IMR-90 (cell line): Measurements from ENCODE around the gene NEURL1B. TPM values are rescaled to one million over a fixed set of nuclear protein-coding genes. Genes with fewer than 3 reads are reported as not detected.
A peak's percentile ranks its signal among the peaks of the same experiment; 100 is the strongest.

Source experiments
- ATAC-seq: fragments of 200-7000 bp; cut with Tn5 transposase; 2 replicates; pipeline ENCODE4 v1.9.1; 2020; ENCODE audit warnings: low read depth, mild to moderate bottlenecking, moderate library complexity
- BruUV-seq: library from RNA; stranded (reverse); fragments of 400-500 nt; replicated peaks from 2 replicates; lab custom pipeline; 2021; lab: Mats Ljungman, UMichigan
- CTCF ChIA-PET: fragments of 300-600 bp; formaldehyde crosslinking; extraction: SDS; loops from one replicate; lab custom pipeline; 2021; ENCODE audit warnings: antibody characterized with exemption; lab: Yijun Ruan, JAX
- POLR2A ChIA-PET: fragments of 300-600 bp; sonication (Branson Sonifier 250); formaldehyde crosslinking; loops from one replicate; lab custom pipeline; 2022; ENCODE audit warnings: antibody characterized with exemption; ENCODE audit not compliant: unreplicated experiment; lab: Charles Lee
- DNase-seq: peaks from one replicate; pipeline ENCODE4 v3.0.0; 2013
- H2AFZ ChIP-seq: replicated peaks from 2 replicates; pipeline ENCODE3; 2013; ENCODE audit warnings: low read length, mild to moderate bottlenecking; ENCODE audit not compliant: poor library complexity
- H2AK5ac ChIP-seq: 2 replicates; pipeline ENCODE4 v1.6.1; 2013; ENCODE audit warnings: low read depth, low read length, inconsistent platforms
- H2AK9ac ChIP-seq: replicated peaks from 2 replicates; pipeline ENCODE3; 2013; ENCODE audit warnings: mild to moderate bottlenecking, low read depth, low read length, moderate library complexity; ENCODE audit not compliant: poor library complexity
- H2BK120ac ChIP-seq: 2 replicates; pipeline ENCODE4 v1.6.1; 2013; ENCODE audit warnings: low read depth, low read length, inconsistent platforms
- H2BK15ac ChIP-seq: 3 replicates; pipeline ENCODE4 v1.6.1; 2013; ENCODE audit warnings: low read depth, low read length, inconsistent platforms
- H2BK20ac ChIP-seq: 2 replicates; pipeline ENCODE4 v1.6.1; 2013; ENCODE audit warnings: low read depth, mild to moderate bottlenecking, inconsistent platforms, low read length, moderate library complexity
- H2BK5ac ChIP-seq: 2 replicates; pipeline ENCODE4 v1.6.1; 2013; ENCODE audit warnings: mild to moderate bottlenecking, low read depth, low read length, inconsistent platforms; ENCODE audit not compliant: poor library complexity, severe bottlenecking
- H3K14ac ChIP-seq: replicated peaks from 2 replicates; pipeline ENCODE4 v1.6.1; 2013; ENCODE audit warnings: low read depth, low read length, inconsistent platforms
- H3K18ac ChIP-seq: 2 replicates; pipeline ENCODE4 v1.6.1; 2013; ENCODE audit warnings: low read depth, low read length, control low read depth
- H3K23ac ChIP-seq: 2 replicates; pipeline ENCODE4 v1.6.1; 2013; ENCODE audit warnings: low read depth, low read length, inconsistent platforms
- H3K27ac ChIP-seq: 2 replicates; pipeline ENCODE4 v1.5.1; 2013; ENCODE audit warnings: mild to moderate bottlenecking, control low read depth, low read length; ENCODE audit not compliant: insufficient read depth
- H3K27me3 ChIP-seq: 2 replicates; pipeline ENCODE4 v1.6.1; 2013; ENCODE audit warnings: low read length; ENCODE audit not compliant: control insufficient read depth, insufficient read depth
- H3K36me3 ChIP-seq: 2 replicates; pipeline ENCODE4 v1.6.1; 2013; ENCODE audit warnings: low read length, mixed read lengths; ENCODE audit not compliant: control insufficient read depth, insufficient read depth
- H3K4ac ChIP-seq: 2 replicates; pipeline ENCODE4 v1.6.1; 2013; ENCODE audit warnings: low read depth, low read length, inconsistent platforms
- H3K4me1 ChIP-seq: 2 replicates; pipeline ENCODE4 v1.6.1; 2013; ENCODE audit warnings: low read length, mixed read lengths; ENCODE audit not compliant: control insufficient read depth, insufficient read depth
- H3K4me2 ChIP-seq: 2 replicates; pipeline ENCODE4 v1.6.1; 2013; ENCODE audit warnings: low read depth, mild to moderate bottlenecking, control low read depth, low read length, moderate library complexity
- H3K4me3 ChIP-seq: 2 replicates; pipeline ENCODE4 v1.5.1; 2013; ENCODE audit warnings: low read depth, mild to moderate bottlenecking, control low read depth, low read length, moderate library complexity; ENCODE audit not compliant: insufficient read depth
- H3K56ac ChIP-seq: 2 replicates; pipeline ENCODE4 v1.6.1; 2013; ENCODE audit warnings: low read length, inconsistent platforms; ENCODE audit not compliant: insufficient read depth; ENCODE audit errors: extremely low read depth
- H3K79me1 ChIP-seq, 2 experiments: 2 replicates each; pipeline ENCODE4 v1.6.1; 2013; ENCODE audit warnings: low read length in 2 of 2, inconsistent platforms in 1 of 2, low read depth in 1 of 2
- H3K9ac ChIP-seq: 2 replicates; pipeline ENCODE4 v1.6.1; 2013; ENCODE audit warnings: low read depth, low read length, control low read depth
- H3K9me1 ChIP-seq: 2 replicates; pipeline ENCODE4 v1.6.1; 2013; ENCODE audit warnings: low read length, inconsistent platforms; ENCODE audit not compliant: insufficient read depth
- H3K9me3 ChIP-seq: 2 replicates; pipeline ENCODE4 v1.6.1; 2013; ENCODE audit warnings: low read length; ENCODE audit not compliant: control insufficient read depth, insufficient read depth
- H4K20me1 ChIP-seq: 2 replicates; pipeline ENCODE4 v1.6.1; 2013; ENCODE audit warnings: low read length, inconsistent platforms; ENCODE audit not compliant: insufficient read depth
- H4K5ac ChIP-seq: 2 replicates; pipeline ENCODE4 v1.6.1; 2013; ENCODE audit warnings: mild to moderate bottlenecking, low read depth, low read length, control low read depth
- H4K8ac ChIP-seq, 2 experiments: 2 replicates each; pipeline ENCODE4 v1.6.1; 2013; ENCODE audit warnings: low read depth in 2 of 2, low read length in 2 of 2, control low read depth in 1 of 2, inconsistent platforms in 1 of 2
- H4K91ac ChIP-seq: 2 replicates; pipeline ENCODE4 v1.6.1; 2013; ENCODE audit warnings: low read depth, low read length, inconsistent platforms; ENCODE audit not compliant: insufficient read depth
- BHLHE40 ChIP-seq: fragments of 150-350 bp; IDR thresholded peaks from 2 replicates; pipeline ENCODE4 v1.6.1; 2016; ENCODE audit warnings: mild to moderate bottlenecking, low read depth, low read length
- CEBPB ChIP-seq: IDR thresholded peaks from 2 replicates; pipeline ENCODE4 v1.6.1; 2012; ENCODE audit warnings: low read depth, low read length, improper control_type of control experiment
- CHD1 ChIP-seq: IDR thresholded peaks from 2 replicates; pipeline ENCODE4 v1.6.1; 2012; ENCODE audit warnings: low read depth, low read length, improper control_type of control experiment
- CTCF ChIP-seq: conservative IDR thresholded peaks from 2 replicates; pipeline ENCODE4 v1.5.1; 2012; ENCODE audit warnings: mild to moderate bottlenecking, low read depth, low read length, improper control_type of control experiment
- ELK1 ChIP-seq: fragments of 150-350 bp; IDR thresholded peaks from 2 replicates; pipeline ENCODE4 v1.6.1; 2016; ENCODE audit warnings: low read depth, mild to moderate bottlenecking, low read length, moderate library complexity, borderline replicate concordance
- FOS ChIP-seq: fragments of 150-350 bp; IDR thresholded peaks from 2 replicates; pipeline ENCODE4 v1.6.1; 2016; ENCODE audit warnings: low read depth, low read length
- MXI1 ChIP-seq: IDR thresholded peaks from 2 replicates; pipeline ENCODE4 v1.6.1; 2012; ENCODE audit warnings: low read depth, mild to moderate bottlenecking, low read length, moderate library complexity, borderline replicate concordance
- NFE2L2 ChIP-seq: fragments of 150-350 bp; IDR thresholded peaks from 2 replicates; pipeline ENCODE4 v1.6.1; 2016; ENCODE audit warnings: low read depth, mild to moderate bottlenecking, low read length
- POLR2A ChIP-seq: IDR thresholded peaks from 2 replicates; pipeline ENCODE4 v1.6.1; 2012; ENCODE audit warnings: mild to moderate bottlenecking, low read depth, low read length
- RAD21 ChIP-seq: IDR thresholded peaks from 2 replicates; pipeline ENCODE4 v1.6.1; 2012; ENCODE audit warnings: low read length, improper control_type of control experiment
- RCOR1 ChIP-seq: IDR thresholded peaks from 2 replicates; pipeline ENCODE4 v1.6.1; 2012; ENCODE audit warnings: mild to moderate bottlenecking, low read length, improper control_type of control experiment; ENCODE audit not compliant: insufficient replicate concordance
- SMC3 ChIP-seq: fragments of 150-350 bp; IDR thresholded peaks from 2 replicates; pipeline ENCODE4 v1.6.1; 2016; ENCODE audit warnings: low read depth, mild to moderate bottlenecking, antibody characterized with exemption, low read length, moderate library complexity
- USF2 ChIP-seq: fragments of 150-350 bp; IDR thresholded peaks from 2 replicates; pipeline ENCODE4 v1.6.1; 2017; ENCODE audit warnings: mild to moderate bottlenecking, antibody characterized with exemption, low read length, low read depth
- WGBS, 2 experiments: methylation state at CpG; one replicate each; pipeline versions ENCODE4 v1.1.5 to v1.1.7; 2013; ENCODE audit warnings: missing lambda C conversion rate in 2 of 2; ENCODE audit not compliant: insufficient read length in 1 of 2; ENCODE audit errors: extremely low coverage in 2 of 2; 5-methylcytosine and 5-hydroxymethylcytosine counted together
- dilution Hi-C: fragments of 300-500 bp; cut with HindIII; formaldehyde crosslinking; loops from one replicate; pipeline ENCODE4 v1.14.3; 2018; ENCODE audit warnings: low sequenced_read_pairs; ENCODE audit not compliant: unreplicated experiment
- in situ Hi-C: fragments of 300-500 bp; cut with MboI; formaldehyde crosslinking; loops from 3 replicates; pipeline ENCODE4 v1.14.3; 2019; ENCODE audit warnings: low sequenced_read_pairs, inconsistent platforms, mixed read lengths
- intact Hi-C: fragments of 100-400 bp; cut with micrococcal nuclease; formaldehyde crosslinking; loops from 2 replicates; pipeline ENCODE4 v1.10.0; 2022
- polyA plus RNA-seq, 3 experiments: library from polyadenylated mRNA; depleted of rRNA; stranded (reverse); fragments of >200 nt; gene quantifications; 2 replicates each; pipeline ENCODE4 v1.2.3, GENCODE V29; 2012; ENCODE audit warnings: low replicate concordance in 1 of 3
- total RNA-seq: library from RNA; depleted of rRNA; stranded (reverse); fragments of >200 nt; gene quantifications from 2 replicates; pipeline ENCODE4 v1.2.3, GENCODE V29; 2012

NEURL1B gene
- total and polyA plus RNA-seq, 2 of the 4 experiments (the other 2 are of a cell fraction) = 1.8 to 2.8 TPM

- Histone ChIP-seq H3K4me3 (no peak overlapping the region), H3K9ac (no peak overlapping the region), H2BK15ac (peak overlapping the region; percentile 76; the same call in 2 of the 3 replicates), H3K36me3 (no peaks in the 10 kb centered on the region), H2BK5ac (peak overlapping the region; percentile 74), H3K9me3 (no peaks in the 10 kb centered on the region), H3K4me2 (peak overlapping the region; percentile 67), H4K91ac (peak overlapping the region; percentile 70; the same call in 1 of the 2 replicates), H3K56ac (no peak overlapping the region), H3K18ac (peak overlapping the region; percentile 81; the same call in 1 of the 2 replicates), H3K23ac (no peak overlapping the region), H3K79me1 (no peaks in the 10 kb centered on the region; a peak in 1 of 4 replicates), H2AK9ac (no peak overlapping the region), H4K5ac (peak overlapping the region; percentile 32), H3K14ac (no peak overlapping the region), H4K20me1 (no peaks in the 10 kb centered on the region), H4K8ac (peak overlapping the region in 1 of 2 experiments; percentile 70; a peak in 2 of 4 replicates), H2BK20ac (peak overlapping the region; percentile 11; the same call in 1 of the 2 replicates), H2AFZ (peak overlapping the region; percentile 66), H2AK5ac (peak overlapping the region; percentile 59; the same call in 1 of the 2 replicates), H3K4me1 (peaks cover 16% of the 10 kb centered on the region), H3K9me1 (0 out of 2 replicates have a peak, but pooled peaks cover 7% of the 10 kb centered on the region), H2BK120ac (peak overlapping the region; percentile 6), H3K4ac (peak overlapping the region; percentile 67), H3K27ac (peak overlapping the region; percentile 92), H3K27me3 (no peaks in the 10 kb centered on the region)
- POLR2A ChIA-PET = interaction anchor here (0.6 to 1.3 kb wide), 2 partner anchors 26 to 30 kb away, joined by 3 to 10 read pairs; no protein-coding TSS in a partner anchor
- CTCF ChIA-PET = interaction anchor here (0.6 to 1.0 kb wide), 2 partner anchors 122 to 192 kb away, joined by 3 read pairs; no protein-coding TSS in a partner anchor
- dilution Hi-C loops = no loop called here
- peak; percentile 93 for DNase-seq
- in situ Hi-C loops = no loop called here
- no CpG with 5 or more reads among the region's 15 CpGs for WGBS, 2 experiments
- peak; percentile 88 for ATAC-seq
- intact Hi-C loops = loop anchor here (2.0 kb wide), 1 partner anchor 24 kb away; no protein-coding TSS in a partner anchor
- no TSS peak for BruUV-seq
- no peak for TF ChIP-seq USF2
- TF ChIP-seq MXI1 = no peak
- TF ChIP-seq RAD21 = peak; percentile 25; the same call in 1 of the 2 replicates
- TF ChIP-seq CTCF = no peak
- TF ChIP-seq SMC3 = no peak
- TF ChIP-seq POLR2A = peak; percentile 53; the same call in 1 of the 2 replicates
- no peak for TF ChIP-seq ELK1
- TF ChIP-seq NFE2L2 = peak; percentile 25; the same call in 1 of the 2 replicates
- TF ChIP-seq RCOR1 = peak; percentile 55
- TF ChIP-seq BHLHE40 = no peak
- peak; percentile 80 for TF ChIP-seq FOS
- TF ChIP-seq CHD1 = no peak
- TF ChIP-seq CEBPB = peak; percentile 66
Observed at GRCh38 chr5:172740428-172741205, 99.6 kb downstream of the NEURL1B start.
